ENCODE measurements around the gene UTS2B. TPM values are rescaled to one million over a fixed set of nuclear protein-coding genes. Genes with fewer than 3 reads are reported as not detected.
"Not testable (repeated sequence)": the region's sequence is repeated elsewhere in the genome, so short reads cannot be mapped to it uniquely, and the experiment has no call there.

Gene UTS2B
- total RNA-seq, 1 donor from 2014 or later, result 0.75 TPM

- ATAC-seq, result no peak
- no peak for TF ChIP-seq CTCF (IDR thresholded peaks at IDR 0.05)
- intact Hi-C loops (cut with DNase I), result no loop called here
Observed at GRCh38 chr3:191254098-191254873, 76.0 kb downstream of the UTS2B start.

GRCh38 chr3:191253089-191253799 lies 77.1 kb downstream of the UTS2B start:
- TF ChIP-seq CTCF (IDR thresholded peaks at IDR 0.05), result no peak
- no peaks in the 10 kb centered on the region for H3K9me3 ChIP-seq
- DNase-seq (no peak), ATAC-seq (no peak)
- no peaks in the 10 kb centered on the region for H3K4me1 ChIP-seq
- intact Hi-C loops (cut with DNase I), result no loop called here
- no peaks in the 10 kb centered on the region for H3K27me3 ChIP-seq
- no peak overlapping the region for H3K27ac ChIP-seq
- no peaks in the 10 kb centered on the region for H3K36me3 ChIP-seq
- H3K4me3 ChIP-seq, result no peak overlapping the region

More at GRCh38 chr3:191254098-191254873, 76.0 kb downstream of the UTS2B start:
- no peaks in the 10 kb centered on the region for H3K4me1 ChIP-seq
- no peak for DNase-seq
- no peaks in the 10 kb centered on the region for H3K36me3 ChIP-seq
- no peak overlapping the region for H3K4me3 ChIP-seq
- no peak overlapping the region for H3K27ac ChIP-seq
- H3K27me3 ChIP-seq, result no peaks in the 10 kb centered on the region
- no peaks in the 10 kb centered on the region for H3K9me3 ChIP-seq

GRCh38 chr3:191246630-191247029 lies 83.7 kb downstream of the UTS2B start:
- ATAC-seq (no peak), DNase-seq (no peak)
- Histone ChIP-seq H3K4me1 (no peaks in the 10 kb centered on the region), H3K27ac (no peak overlapping the region), H3K9me3 (no peaks in the 10 kb centered on the region), H3K4me3 (no peak overlapping the region), H3K27me3 (no peaks in the 10 kb centered on the region), H3K36me3 (no peaks in the 10 kb centered on the region)
- intact Hi-C loops (cut with DNase I), result no loop called here
- TF ChIP-seq CTCF (IDR thresholded peaks at IDR 0.05), result no peak

- H3K27me3 ChIP-seq; DNase-seq; H3K27ac ChIP-seq; H3K4me3 ChIP-seq; H3K9me3 ChIP-seq; H3K36me3 ChIP-seq; intact Hi-C loops (cut with DNase I); H3K4me1 ChIP-seq: not testable (repeated sequence)
- ATAC-seq, result peak; percentile 95
Observed at GRCh38 chr3:191246034-191246433, 84.3 kb downstream of the UTS2B start.

- H3K36me3 ChIP-seq, result no peaks in the 10 kb centered on the region
- no peak for ATAC-seq
- no peaks in the 10 kb centered on the region for H3K27me3 ChIP-seq
- TF ChIP-seq CTCF (IDR thresholded peaks at IDR 0.05), result peak; percentile 58
- intact Hi-C loops (cut with DNase I), result no loop called here
- no peak overlapping the region for H3K4me3 ChIP-seq
- H3K27ac ChIP-seq, result no peak overlapping the region
- H3K9me3 ChIP-seq, result no peaks in the 10 kb centered on the region
- no peaks in the 10 kb centered on the region for H3K4me1 ChIP-seq
- no peak for DNase-seq
Observed at GRCh38 chr3:191244242-191244867, 86.0 kb downstream of the UTS2B start.

GRCh38 chr3:191240486-191240885 lies 89.8 kb downstream of the UTS2B start:
- no peaks in the 10 kb centered on the region for H3K36me3 ChIP-seq
- H3K27ac ChIP-seq, result no peak overlapping the region
- no peak for ATAC-seq
- no peak for DNase-seq
- H3K4me3 ChIP-seq, result no peak overlapping the region
- no peaks in the 10 kb centered on the region for H3K27me3 ChIP-seq
- intact Hi-C loops (cut with DNase I), result no loop called here
- TF ChIP-seq CTCF (IDR thresholded peaks at IDR 0.05), result no peak
- H3K9me3 ChIP-seq, result no peaks in the 10 kb centered on the region
- H3K4me1 ChIP-seq, result no peaks in the 10 kb centered on the region

All from upper lobe of right lung (tissue), 1 donor.